A549 (cell line): ENCODE measurements around the gene PAQR8.

Experiments
- CBX2 ChIP-seq: fragments of 200-600 bp; sonication (generic); IDR thresholded peaks from 2 replicates; pipeline ENCODE4 v1.6.1; 2016; ENCODE audit warnings: low read depth, mild to moderate bottlenecking, borderline replicate concordance
- CTCF ChIP-seq: fragments of >200 bp; sonication (Bioruptor Twin); formaldehyde crosslinking; IDR thresholded peaks from 3 replicates; pipeline ENCODE4 v1.5.1; 2016
- EHMT2 ChIP-seq: fragments of 200-600 bp; sonication (generic); IDR thresholded peaks from 2 replicates; pipeline ENCODE4 v1.6.1; 2016; ENCODE audit warnings: antibody characterized with exemption, low read depth, mild to moderate bottlenecking, moderate library complexity
- JUN ChIP-seq, 2 experiments: fragments of >200 bp; sonication (Bioruptor Twin); formaldehyde crosslinking; IDR thresholded peaks; 2 replicates in 1 of 2; 3 replicates in 1 of 2; pipeline ENCODE4 v1.6.1; 2016 to 2017
- NR3C1 ChIP-seq: fragments of >200 bp; sonication (Bioruptor Twin); formaldehyde crosslinking; IDR thresholded peaks from 3 replicates; pipeline ENCODE4 v1.6.1; 2017
- POLR2A ChIP-seq: IDR thresholded peaks from 2 replicates; pipeline ENCODE4 v1.6.1; 2012; ENCODE audit warnings: mild to moderate bottlenecking, low read length
- TFCP2L1 ChIP-seq: fragments of 250-450 bp; sonication (Bioruptor Pico); IDR thresholded peaks from 2 replicates; pipeline ENCODE4 v1.5.0; 2021; ENCODE audit warnings: mild to moderate bottlenecking

- no peak for TF ChIP-seq CBX2
- no peak for TF ChIP-seq CTCF
- TF ChIP-seq EHMT2, result no peak
- no peak for TF ChIP-seq NR3C1
- TF ChIP-seq JUN (IDR thresholded peaks at IDR 0.05), result no peak
- no peak for TF ChIP-seq POLR2A
- TF ChIP-seq TFCP2L1 (CRISPR knock-in tag), result no peak
These were observed 11.3 kb downstream of the PAQR8 start for GRCh38 chr6:52373151-52373690.
